HG02884 (cell line): ENCODE results near the gene RBMS3.

Experiments used
- ATAC-seq: cut with Tn5 transposase; IDR thresholded peaks from one replicate; pipeline ENCODE4 v1.9.1; 2021; ENCODE audit warnings: mild to moderate bottlenecking, moderate library complexity; ENCODE audit not compliant: unreplicated experiment

RBMS3 gene

GRCh38 chr3:29850641-29851040 lies 569.8 kb downstream of the RBMS3 start:
- ATAC-seq = no peak

DNA sequence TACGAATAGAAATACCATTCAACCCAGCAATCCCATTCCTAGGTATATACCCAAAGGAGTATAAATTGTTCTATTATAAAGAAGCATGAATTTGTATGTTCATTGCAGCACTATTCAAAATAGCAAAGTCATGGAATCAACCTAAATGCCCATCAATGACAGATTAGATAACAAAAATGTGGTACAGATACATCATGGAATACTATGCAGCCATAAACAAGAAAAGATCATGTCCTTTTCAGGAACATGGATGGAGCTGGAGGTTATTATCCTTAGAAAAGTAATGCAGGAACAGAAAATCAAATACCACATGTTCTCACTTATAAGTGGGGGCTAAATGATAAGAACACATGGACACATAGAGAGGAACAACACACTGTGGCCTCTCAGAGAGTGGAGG lies 571.9 kb downstream of the RBMS3 start:
- no peak for ATAC-seq

DNA sequence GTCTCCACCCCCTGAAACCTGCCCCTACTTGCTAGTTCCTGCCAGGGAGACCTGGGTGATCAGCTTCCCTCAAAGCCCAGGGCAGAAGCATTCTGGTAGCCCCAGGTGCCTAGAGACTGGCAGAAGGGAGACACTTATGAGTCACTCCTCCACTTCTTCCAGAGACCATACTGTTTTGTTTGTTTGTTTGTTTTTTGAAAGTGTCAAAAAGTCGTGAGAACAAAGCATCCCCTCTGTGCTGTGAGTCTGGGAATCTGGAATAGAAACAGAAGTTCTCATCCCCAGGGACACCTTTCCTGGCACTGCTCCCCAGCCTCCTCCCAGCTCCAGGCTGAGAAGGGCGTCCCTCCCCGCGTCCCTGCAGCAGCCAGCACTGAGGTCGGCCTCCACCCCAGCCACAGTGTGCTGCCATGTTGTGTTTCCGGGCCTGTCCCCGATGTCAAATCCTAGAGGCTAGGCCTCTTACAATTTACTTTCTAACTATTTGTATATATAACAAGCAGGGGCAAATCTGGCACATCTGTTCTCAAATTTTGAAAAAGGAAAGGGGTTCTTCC lies 573.0 kb downstream of the RBMS3 start:
- ATAC-seq = no peak

DNA sequence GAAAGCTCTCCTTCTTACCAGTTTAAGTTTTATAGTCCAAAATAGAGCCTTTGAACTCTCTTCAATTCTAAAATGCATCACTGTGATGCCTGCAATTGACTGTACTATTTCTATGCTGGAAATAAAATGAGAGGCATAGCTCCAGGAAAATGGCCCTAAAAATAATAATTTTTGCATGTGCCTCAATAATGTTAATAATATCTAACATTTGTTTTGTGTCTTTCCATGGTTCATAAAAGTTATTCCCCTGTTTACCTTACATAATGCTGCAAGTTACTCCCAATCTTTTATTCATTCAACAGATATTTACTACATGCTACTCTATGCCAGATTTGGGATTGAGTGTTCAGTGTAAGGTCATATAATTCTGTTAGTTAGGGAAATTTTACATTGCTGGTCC lies 574.0 kb downstream of the RBMS3 start:
- ATAC-seq = no peak

- ATAC-seq = no peak
Observed at GRCh38 chr3:29859726-29860270, 578.9 kb downstream of the RBMS3 start.

GRCh38 chr3:29864809-29865208 lies 583.9 kb downstream of the RBMS3 start:
- ATAC-seq = no peak

GRCh38 chr3:29868543-29869101 lies 587.8 kb downstream of the RBMS3 start:
- no peak for ATAC-seq

DNA sequence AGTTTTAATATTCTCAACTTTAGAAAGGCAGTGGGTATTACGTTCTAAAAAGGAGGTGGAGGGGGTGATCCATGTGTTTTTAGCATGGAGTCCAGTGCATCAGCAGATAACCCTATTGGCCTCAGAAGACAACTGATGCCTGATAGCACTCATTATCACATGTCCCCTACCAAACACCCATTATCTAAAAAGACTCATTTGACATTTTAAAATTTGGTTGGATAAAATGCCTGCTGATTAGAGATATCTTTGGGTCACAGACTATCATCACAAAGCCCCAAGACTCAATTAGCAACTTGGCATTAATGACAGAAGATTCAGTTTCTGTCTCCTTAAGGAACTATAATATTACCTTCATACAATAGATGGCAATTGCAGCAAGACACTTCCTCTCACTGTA lies 589.3 kb downstream of the RBMS3 start:
- ATAC-seq = no peak

DNA sequence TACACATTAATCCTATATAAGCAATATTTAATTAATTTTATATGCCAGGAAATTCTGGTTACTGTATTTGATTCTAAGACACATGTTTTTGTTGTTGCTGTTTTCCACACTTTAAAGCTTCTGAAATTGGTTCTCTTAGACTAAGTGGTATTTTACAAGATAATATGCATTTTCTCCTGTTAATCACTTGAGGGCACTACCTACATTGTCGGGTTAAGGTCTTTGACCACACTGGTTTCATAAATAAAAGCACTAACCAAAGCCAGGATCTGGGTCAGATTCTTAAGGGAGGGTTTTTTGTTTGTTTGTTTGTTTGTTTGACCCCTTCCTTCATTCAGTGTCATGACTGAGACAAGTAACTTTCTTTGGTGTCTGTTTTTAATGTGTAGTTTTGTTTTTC lies 590.2 kb downstream of the RBMS3 start:
- ATAC-seq = no peak

GRCh38 chr3:29880809-29881208 lies 599.9 kb downstream of the RBMS3 start:
- no peak for ATAC-seq

GRCh38 chr3:29887451-29887850 lies 606.6 kb downstream of the RBMS3 start:
- no peak for ATAC-seq

- ATAC-seq = no peak
Observed at GRCh38 chr3:29889215-29889614, 608.3 kb downstream of the RBMS3 start.

DNA sequence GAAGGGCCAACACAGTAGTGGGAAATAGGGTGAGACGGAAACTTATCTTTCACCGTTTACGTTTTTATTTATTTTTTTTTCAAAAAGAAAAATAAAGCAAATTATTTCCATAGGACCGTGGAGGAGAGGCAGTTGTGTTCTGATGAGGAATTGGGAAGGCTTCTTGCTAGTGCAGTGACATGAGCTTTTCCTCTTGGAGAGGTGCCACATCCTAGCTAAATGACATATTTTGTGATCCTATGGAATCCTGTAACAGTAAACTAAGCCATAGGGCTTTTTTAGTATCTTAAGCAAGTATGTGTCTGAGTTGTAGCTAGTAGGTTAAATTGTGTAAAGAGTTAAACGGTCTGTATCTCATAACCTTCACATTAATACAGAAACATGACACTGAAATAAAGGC lies 609.9 kb downstream of the RBMS3 start:
- no peak for ATAC-seq

GRCh38 chr3:29892976-29893554 lies 612.2 kb downstream of the RBMS3 start:
- no peak for ATAC-seq

GRCh38 chr3:29896856-29897255 lies 616.0 kb downstream of the RBMS3 start:
- no peak for ATAC-seq

DNA sequence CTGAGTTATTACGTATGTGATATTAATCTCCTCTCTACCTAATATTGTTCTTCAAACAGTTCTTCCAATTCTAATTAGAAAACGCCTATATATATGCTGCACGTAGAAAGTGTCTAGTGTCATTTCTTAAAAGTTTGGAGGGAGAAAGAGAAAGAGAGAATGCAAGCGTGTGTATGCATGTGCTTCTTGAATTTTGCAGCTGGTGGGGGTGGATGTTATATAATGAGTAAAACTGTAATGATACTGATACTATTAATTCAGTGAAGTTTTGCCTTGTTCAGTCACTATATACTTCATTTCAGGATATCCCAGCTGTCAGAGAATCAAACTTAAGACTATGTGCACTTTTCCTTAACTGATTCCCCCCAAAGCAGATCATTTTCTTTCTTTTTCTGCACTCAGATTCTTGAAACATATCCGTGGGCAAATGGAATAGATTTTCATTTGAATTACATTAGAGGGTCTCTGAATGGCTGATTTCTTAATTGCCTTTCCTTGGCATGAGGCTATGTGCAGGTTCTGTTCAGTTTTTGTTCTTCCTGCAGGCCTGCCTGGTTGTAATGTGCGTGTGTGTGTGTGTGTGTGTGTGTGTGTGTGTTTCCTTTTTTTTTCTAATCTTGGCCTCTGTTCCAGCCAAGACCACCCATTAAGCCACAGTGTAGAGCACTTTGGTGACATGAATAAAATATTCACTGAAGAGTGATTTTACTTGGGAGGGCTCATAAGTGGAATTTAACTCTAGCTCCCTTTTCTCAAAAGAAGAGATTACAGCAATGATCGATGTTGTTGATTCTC lies 617.5 kb downstream of the RBMS3 start:
- ATAC-seq = no peak

DNA sequence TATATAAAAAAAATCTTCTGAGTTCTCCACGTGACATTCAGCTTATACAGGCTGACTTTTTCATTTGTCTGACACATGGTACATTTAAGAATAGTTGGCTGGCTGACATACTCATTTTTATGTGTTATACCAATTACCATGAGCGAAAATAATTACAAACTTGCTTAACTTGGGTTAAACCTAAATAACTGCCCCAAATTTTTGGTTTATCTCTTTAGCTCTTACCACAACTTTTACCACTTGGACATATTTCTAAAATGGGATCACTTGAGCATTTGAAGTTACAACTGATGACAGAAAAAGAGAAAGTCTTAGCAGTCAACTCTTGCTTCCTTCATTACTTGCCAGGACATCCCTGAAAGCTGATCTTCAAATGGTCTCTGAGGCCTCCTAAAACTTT lies 618.1 kb downstream of the RBMS3 start:
- no peak for ATAC-seq

GRCh38 chr3:29901097-29901496 lies 620.2 kb downstream of the RBMS3 start:
- no peak for ATAC-seq

GRCh38 chr3:29903600-29903999 lies 622.7 kb downstream of the RBMS3 start:
- no peak for ATAC-seq

DNA sequence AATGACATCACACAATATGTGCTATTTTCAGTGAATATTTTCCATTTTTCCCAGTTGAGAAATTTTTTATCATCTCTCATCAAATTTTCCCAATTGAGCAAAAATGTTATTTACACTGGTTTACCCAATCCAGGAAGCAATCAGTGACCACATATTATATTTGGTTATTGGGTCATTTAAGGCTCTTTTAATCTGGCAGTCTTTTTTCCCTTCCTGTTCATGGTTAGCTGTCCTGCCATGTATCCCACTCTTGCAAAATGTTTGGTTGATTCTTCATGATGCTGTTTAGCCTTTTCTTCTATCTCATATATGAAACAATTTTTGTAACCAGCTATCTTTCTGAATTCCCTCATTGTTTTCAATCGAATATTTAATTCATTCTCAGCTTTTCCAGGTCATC lies 626.0 kb downstream of the RBMS3 start:
- no peak for ATAC-seq

DNA sequence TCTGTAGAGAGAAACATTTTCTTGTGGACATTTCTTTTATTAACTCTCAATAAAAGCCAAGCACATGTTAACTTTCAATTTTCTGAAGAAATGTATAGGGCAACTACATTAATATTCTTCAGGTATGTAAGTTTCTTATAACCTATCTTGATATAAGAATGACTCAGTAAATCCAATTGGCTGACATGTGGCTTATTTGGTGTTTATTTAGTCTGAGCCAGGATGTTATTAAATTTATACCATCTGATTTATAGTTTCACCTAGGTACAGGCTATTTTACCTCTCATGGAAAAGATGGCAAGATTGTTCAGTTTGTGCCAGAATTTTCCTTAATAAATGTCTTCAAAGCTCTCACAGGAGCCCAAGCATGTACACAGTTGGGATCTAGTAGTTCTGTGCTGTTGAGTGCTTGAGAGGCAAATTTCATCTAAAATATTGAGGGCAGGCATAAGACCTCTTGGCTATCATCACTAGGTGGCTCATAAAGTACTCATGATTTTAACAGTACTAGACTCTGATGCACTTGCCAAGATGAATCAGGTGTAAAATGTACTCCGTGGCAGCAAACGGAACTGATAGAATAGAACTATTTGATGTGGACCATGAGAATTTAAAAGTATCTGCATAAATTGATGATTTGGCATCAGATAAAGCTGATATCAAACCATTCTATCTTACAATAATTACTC lies 631.9 kb downstream of the RBMS3 start:
- ATAC-seq = no peak
